Renal pelvis (tissue), 12 donors: ENCODE measurements around the gene DPM2. TPM values are rescaled to one million over a fixed set of nuclear protein-coding genes. Genes with fewer than 3 reads are reported as not detected.

ENCODE experiments used
- DNase-seq: peaks from one replicate; pipeline ENCODE4 v3.0.0-alpha.2; 2013
- long read RNA-seq, 16 experiments: transcript quantifications; one replicate each; lab custom pipeline, GENCODE V29; 2026
- polyA plus RNA-seq, 3 donors: library from polyadenylated mRNA; unstranded; fragments of 120-200 nt; gene quantifications; one replicate each; pipeline ENCODE4 v1.2.1, GENCODE V29; 2013; ENCODE audit not compliant: insufficient read length in 3 of 3

The DPM2 gene
- 10 to 100 TPM; 38.3 to 43.6 (median 40.8) TPM for polyA plus RNA-seq
- long read RNA-seq, donor 1, transcript DPM2-201 (4 exons, 1,542 nt), result major isoform, 23 of 40 reads
- long read RNA-seq, donor 1, transcript DPM2-203 (3 exons, 928 nt), result minor isoform, 9 of 40 reads
- long read RNA-seq, donor 1, partial matches to known transcripts, result 5 of 40 reads
- long read RNA-seq, donor 1, other reads (novel, unspliced or antisense), result 0 of 40 reads
- long read RNA-seq, donor 2, transcript DPM2-203 (3 exons, 928 nt), result minor isoform, 11 of 48 reads
- long read RNA-seq, donor 2, transcript DPM2-201 (4 exons, 1,542 nt), result major isoform, 28 of 48 reads
- long read RNA-seq, donor 2, partial matches to known transcripts, result 5 of 48 reads
- long read RNA-seq, donor 2, other reads (novel, unspliced or antisense), result 0 of 48 reads
- long read RNA-seq, donor 3, transcript DPM2-203 (3 exons, 928 nt), result minor isoform, 11 of 48 reads
- long read RNA-seq, donor 3, transcript DPM2-201 (4 exons, 1,542 nt), result major isoform, 28 of 48 reads
- long read RNA-seq, donor 3, partial matches to known transcripts, result 5 of 48 reads
- long read RNA-seq, donor 3, other reads (novel, unspliced or antisense), result 0 of 48 reads
- long read RNA-seq, donor 4, transcript DPM2-203 (3 exons, 928 nt), result minor isoform, 6 of 36 reads
- long read RNA-seq, donor 4, transcript DPM2-201 (4 exons, 1,542 nt), result major isoform, 14 of 36 reads
- long read RNA-seq, donor 4, partial matches to known transcripts, result 14 of 36 reads
- long read RNA-seq, donor 4, other reads (novel, unspliced or antisense), result 0 of 36 reads
- long read RNA-seq, donor 5, transcript DPM2-203 (3 exons, 928 nt), result minor isoform, 5 of 26 reads
- long read RNA-seq, donor 5, transcript DPM2-201 (4 exons, 1,542 nt), result major isoform, 21 of 26 reads
- long read RNA-seq, donor 5, partial matches to known transcripts, result 0 of 26 reads
- long read RNA-seq, donor 5, other reads (novel, unspliced or antisense), result 0 of 26 reads
- long read RNA-seq, donor 6, transcript DPM2-205 (3 exons, 1,662 nt), result minor isoform, 7 of 48 reads
- long read RNA-seq, donor 6, transcript DPM2-203 (3 exons, 928 nt), result minor isoform, 7 of 48 reads
- long read RNA-seq, donor 6, transcript DPM2-201 (4 exons, 1,542 nt), result major isoform, 28 of 48 reads
- long read RNA-seq, donor 6, partial matches to known transcripts, result 5 of 48 reads
- long read RNA-seq, donor 6, other reads (novel, unspliced or antisense), result 0 of 48 reads
- long read RNA-seq, donor 7, transcript DPM2-201 (4 exons, 1,542 nt), result major isoform, 26 of 41 reads
- long read RNA-seq, donor 7, transcript DPM2-203 (3 exons, 928 nt), result minor isoform, 9 of 41 reads
- long read RNA-seq, donor 7, partial matches to known transcripts, result 5 of 41 reads
- long read RNA-seq, donor 7, other reads (novel, unspliced or antisense), result 0 of 41 reads
- long read RNA-seq, donor 8, transcript DPM2-201 (4 exons, 1,542 nt), result major isoform, 12 of 20 reads
- long read RNA-seq, donor 8, partial matches to known transcripts, result 5 of 20 reads
- long read RNA-seq, donor 8, other reads (novel, unspliced or antisense), result 0 of 20 reads
- long read RNA-seq, donor 9, transcript DPM2-203 (3 exons, 928 nt), result minor isoform, 8 of 56 reads
- long read RNA-seq, donor 9, transcript DPM2-201 (4 exons, 1,542 nt), result major isoform, 39 of 56 reads
- long read RNA-seq, donor 9, partial matches to known transcripts, result 8 of 56 reads
- long read RNA-seq, donor 9, other reads (novel, unspliced or antisense), result 0 of 56 reads
- long read RNA-seq, donor 10, transcript DPM2-203 (3 exons, 928 nt), result minor isoform, 5 of 32 reads
- long read RNA-seq, donor 10, transcript DPM2-201 (4 exons, 1,542 nt), result major isoform, 21 of 32 reads
- long read RNA-seq, donor 10, transcript DPM2-205 (3 exons, 1,662 nt), result minor isoform, 5 of 32 reads
- long read RNA-seq, donor 10, partial matches to known transcripts, result 0 of 32 reads
- long read RNA-seq, donor 10, other reads (novel, unspliced or antisense), result 0 of 32 reads
- long read RNA-seq, donor 11, transcript DPM2-201 (4 exons, 1,542 nt), result major isoform, 22 of 35 reads
- long read RNA-seq, donor 11, partial matches to known transcripts, result 8 of 35 reads
- long read RNA-seq, donor 11, other reads (novel, unspliced or antisense), result 0 of 35 reads
- long read RNA-seq, donor 12, transcript DPM2-203 (3 exons, 928 nt), result minor isoform, 13 of 58 reads
- long read RNA-seq, donor 12, transcript DPM2-201 (4 exons, 1,542 nt), result major isoform, 35 of 58 reads
- long read RNA-seq, donor 12, partial matches to known transcripts, result 6 of 58 reads
- long read RNA-seq, donor 12, other reads (novel, unspliced or antisense), result 0 of 58 reads
- long read RNA-seq, donor 13, transcript DPM2-201 (4 exons, 1,542 nt), result major isoform, 18 of 31 reads
- long read RNA-seq, donor 13, transcript DPM2-203 (3 exons, 928 nt), result minor isoform, 7 of 31 reads
- long read RNA-seq, donor 13, partial matches to known transcripts, result 6 of 31 reads
- long read RNA-seq, donor 13, other reads (novel, unspliced or antisense), result 0 of 31 reads
- long read RNA-seq, donor 14, result 0 reads
- long read RNA-seq, donor 15, transcript DPM2-201 (4 exons, 1,542 nt), result major isoform, 40 of 54 reads
- long read RNA-seq, donor 15, transcript DPM2-203 (3 exons, 928 nt), result minor isoform, 9 of 54 reads
- long read RNA-seq, donor 15, partial matches to known transcripts, result 0 of 54 reads
- long read RNA-seq, donor 15, other reads (novel, unspliced or antisense), result 0 of 54 reads
- long read RNA-seq, donor 16, transcript DPM2-205 (3 exons, 1,662 nt), result minor isoform, 6 of 56 reads
- long read RNA-seq, donor 16, transcript DPM2-203 (3 exons, 928 nt), result minor isoform, 6 of 56 reads
- long read RNA-seq, donor 16, transcript DPM2-201 (4 exons, 1,542 nt), result major isoform, 38 of 56 reads
- long read RNA-seq, donor 16, partial matches to known transcripts, result 6 of 56 reads
- long read RNA-seq, donor 16, other reads (novel, unspliced or antisense), result 0 of 56 reads

GRCh38 chr9:127937388-127938297, at the start of gene DPM2:
TSS of gene DPM2 (minus strand) at chr9:127937854. CDS start at chr9:127937820, 34 bp downstream.
- peak; percentile 88 for DNase-seq

- DNase-seq, result no peak
These were observed 49.5 kb upstream of the DPM2 start for GRCh38 chr9:127987103-127987614.

- DNase-seq, result no peak
These were observed 47.4 kb upstream of the DPM2 start for GRCh38 chr9:127985011-127985410.

- DNase-seq, result no peak
These were observed 46.2 kb upstream of the DPM2 start for GRCh38 chr9:127983847-127984289.

- no peak for DNase-seq
These were observed 45.3 kb upstream of the DPM2 start for GRCh38 chr9:127982912-127983311.

GRCh38 chr9:127981559-127982121, 44.0 kb upstream of the DPM2 start:
- no peak for DNase-seq

- DNase-seq, result peak; percentile 96
These were observed 43.3 kb upstream of the DPM2 start, which contains the start of gene EEIG1 for GRCh38 chr9:127980706-127981558. TSS of gene EEIG1 (minus strand) at chr9:127980989. CDS start at chr9:127980137, 852 bp downstream.

- no peak for DNase-seq
These were observed 42.5 kb upstream of the DPM2 start for GRCh38 chr9:127980060-127980705.

- no peak for DNase-seq
These were observed 41.8 kb upstream of the DPM2 start for GRCh38 chr9:127979333-127980059.

- no peak for DNase-seq
These were observed 41.3 kb upstream of the DPM2 start for GRCh38 chr9:127979015-127979332.

GRCh38 chr9:127977884-127978647, 40.4 kb upstream of the DPM2 start:
- no peak for DNase-seq

GRCh38 chr9:127977009-127977883, 39.6 kb upstream of the DPM2 start:
- DNase-seq, result no peak
